Hepatocyte (in vitro differentiated cells): Measurements from ENCODE around the gene PDZD11. TPM values are rescaled to one million over a fixed set of nuclear protein-coding genes. Genes with fewer than 3 reads are reported as not detected.

Experiments
- DNase-seq: peaks from one replicate; pipeline ENCODE4 v3.0.0-alpha.2; 2016; ENCODE audit warnings: low spot score
- H2AFZ ChIP-seq: fragments of 200-600 bp; sonication (generic); 2 replicates; pipeline ENCODE4 v1.6.0; 2016; ENCODE audit warnings: antibody characterized with exemption, mild to moderate bottlenecking
- H3K27ac ChIP-seq: fragments of 200-600 bp; sonication (generic); 2 replicates; pipeline ENCODE4 v1.5.1; 2016; ENCODE audit warnings: mild to moderate bottlenecking
- H3K27me3 ChIP-seq: fragments of 200-600 bp; sonication (generic); 2 replicates; pipeline ENCODE4 v1.6.1; 2016
- H3K36me3 ChIP-seq: fragments of 200-600 bp; sonication (generic); replicated peaks from 2 replicates; pipeline ENCODE4 v1.5.1; 2016; ENCODE audit warnings: low read depth; ENCODE audit not compliant: insufficient read depth
- H3K4me1 ChIP-seq: fragments of 200-600 bp; sonication (generic); 2 replicates; pipeline ENCODE4 v1.5.1; 2016; ENCODE audit warnings: mild to moderate bottlenecking, moderate library complexity; ENCODE audit not compliant: insufficient read depth
- H3K4me2 ChIP-seq: fragments of 200-600 bp; sonication (generic); 2 replicates; pipeline ENCODE4 v1.6.0; 2016
- H3K4me3 ChIP-seq: fragments of 200-600 bp; sonication (generic); 2 replicates; pipeline ENCODE4 v1.5.1; 2016; ENCODE audit warnings: mild to moderate bottlenecking
- H3K79me2 ChIP-seq: fragments of 200-600 bp; sonication (generic); 2 replicates; pipeline ENCODE4 v1.6.0; 2017; ENCODE audit warnings: mild to moderate bottlenecking
- H3K9me2 ChIP-seq: fragments of 200-600 bp; sonication (generic); replicated peaks from 2 replicates; pipeline ENCODE4 v1.6.0; 2017; ENCODE audit warnings: mild to moderate bottlenecking; ENCODE audit not compliant: insufficient read depth
- H3K9me3 ChIP-seq: fragments of 200-600 bp; sonication (generic); 2 replicates; pipeline ENCODE4 v1.5.1; 2016; ENCODE audit warnings: low read depth, mild to moderate bottlenecking
- H4K20me1 ChIP-seq: fragments of 200-600 bp; sonication (generic); 2 replicates; pipeline ENCODE4 v1.6.0; 2016; ENCODE audit warnings: mild to moderate bottlenecking; ENCODE audit not compliant: insufficient read depth, poor library complexity, severe bottlenecking
- EZH2 ChIP-seq: fragments of 200-600 bp; sonication (generic); IDR thresholded peaks from 2 replicates; pipeline ENCODE4 v1.6.1; 2016; ENCODE audit warnings: antibody characterized with exemption, mild to moderate bottlenecking, borderline replicate concordance
- EZH2phosphoT487 ChIP-seq: fragments of 200-600 bp; sonication (generic); IDR thresholded peaks from one replicate; pipeline ENCODE4 v1.6.1; 2018; ENCODE audit warnings: antibody characterized with exemption, mild to moderate bottlenecking, low read depth, moderate library complexity; ENCODE audit not compliant: unreplicated experiment, severe bottlenecking
- WGBS: methylation state at CpG from one replicate; pipeline ENCODE4 v1.1.6; 2016; ENCODE audit warnings: low lambda C conversion rate; ENCODE audit errors: missing lambda C conversion rate; 5-methylcytosine and 5-hydroxymethylcytosine counted together
- polyA plus RNA-seq: library from polyadenylated mRNA; unstranded; fragments of >200 nt; fragmentation: Nextera tagmentation; extraction: Ambion mirVana; gene quantifications from 2 replicates; pipeline ENCODE4 v1.2.1, GENCODE V29; 2016
- total RNA-seq: library from RNA; depleted of rRNA; stranded (reverse); fragments of >200 nt; gene quantifications from 2 replicates; pipeline ENCODE4 v1.2.3, GENCODE V29; 2014
- TF ChIP-seq, protein P1 (sequence below): fragments of 200-600 bp; sonication (generic); IDR thresholded peaks from 2 replicates; pipeline ENCODE4 v1.5.1; 2016; ENCODE audit warnings: antibody characterized with exemption, mild to moderate bottlenecking; ENCODE audit not compliant: poor library complexity

The PDZD11 gene
- total and polyA plus RNA-seq, 2 experiments from 2014 or later: 38.8 to 52.5 TPM

GRCh38 chrX:70322784-70323183 is 33.1 kb upstream of the PDZD11 start:
- Histone ChIP-seq H3K9me2 (no peaks in the 10 kb centered on the region), H3K79me2 (no peaks in the 10 kb centered on the region), H3K4me2 (no peak overlapping the region), H3K9me3 (no peaks in the 10 kb centered on the region), H3K27me3 (no peaks in the 10 kb centered on the region), H3K36me3 (no peaks in the 10 kb centered on the region), H2AFZ (no peak overlapping the region), H3K4me3 (no peak overlapping the region), H4K20me1 (no peaks in the 10 kb centered on the region), H3K27ac (no peak overlapping the region), H3K4me1 (no peaks in the 10 kb centered on the region)
- no peak for DNase-seq
- 84% methylated on average over 4 of the region's 4 CpGs for WGBS
- TF ChIP-seq, protein P1, sequence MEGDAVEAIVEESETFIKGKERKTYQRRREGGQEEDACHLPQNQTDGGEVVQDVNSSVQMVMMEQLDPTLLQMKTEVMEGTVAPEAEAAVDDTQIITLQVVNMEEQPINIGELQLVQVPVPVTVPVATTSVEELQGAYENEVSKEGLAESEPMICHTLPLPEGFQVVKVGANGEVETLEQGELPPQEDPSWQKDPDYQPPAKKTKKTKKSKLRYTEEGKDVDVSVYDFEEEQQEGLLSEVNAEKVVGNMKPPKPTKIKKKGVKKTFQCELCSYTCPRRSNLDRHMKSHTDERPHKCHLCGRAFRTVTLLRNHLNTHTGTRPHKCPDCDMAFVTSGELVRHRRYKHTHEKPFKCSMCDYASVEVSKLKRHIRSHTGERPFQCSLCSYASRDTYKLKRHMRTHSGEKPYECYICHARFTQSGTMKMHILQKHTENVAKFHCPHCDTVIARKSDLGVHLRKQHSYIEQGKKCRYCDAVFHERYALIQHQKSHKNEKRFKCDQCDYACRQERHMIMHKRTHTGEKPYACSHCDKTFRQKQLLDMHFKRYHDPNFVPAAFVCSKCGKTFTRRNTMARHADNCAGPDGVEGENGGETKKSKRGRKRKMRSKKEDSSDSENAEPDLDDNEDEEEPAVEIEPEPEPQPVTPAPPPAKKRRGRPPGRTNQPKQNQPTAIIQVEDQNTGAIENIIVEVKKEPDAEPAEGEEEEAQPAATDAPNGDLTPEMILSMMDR: no peak
- no peak for TF ChIP-seq EZH2
- TF ChIP-seq EZH2phosphoT487: no peak

GRCh38 chrX:70313503-70313902 is 23.8 kb upstream of the PDZD11 start:
- no peak overlapping the region for H3K4me3 ChIP-seq
- TF ChIP-seq EZH2phosphoT487 (no peak), EZH2 (no peak)
- TF ChIP-seq, protein P1: no peak
- H4K20me1 ChIP-seq: no peaks in the 10 kb centered on the region
- no peak overlapping the region for H3K27ac ChIP-seq
- DNase-seq: no peak
- no peak overlapping the region for H3K4me2 ChIP-seq
- H3K27me3 ChIP-seq: no peaks in the 10 kb centered on the region
- no peaks in the 10 kb centered on the region for H3K79me2 ChIP-seq
- no peaks in the 10 kb centered on the region for H3K9me2 ChIP-seq
- 72% methylated on average over 1 of the region's 1 CpG for WGBS
- no peaks in the 10 kb centered on the region for H3K4me1 ChIP-seq
- H3K9me3 ChIP-seq: no peaks in the 10 kb centered on the region
- no peaks in the 10 kb centered on the region for H3K36me3 ChIP-seq
- H2AFZ ChIP-seq: no peak overlapping the region

GRCh38 chrX:70301716-70302115 is 12.0 kb upstream of the PDZD11 start:
- H3K4me2 ChIP-seq: no peak overlapping the region

More at GRCh38 chrX:70301716-70302115, 12.0 kb upstream of the PDZD11 start:
- Histone ChIP-seq H3K9me3 (no peaks in the 10 kb centered on the region), H3K79me2 (no peaks in the 10 kb centered on the region), H3K36me3 (no peaks in the 10 kb centered on the region), H3K4me1 (no peaks in the 10 kb centered on the region), H3K27ac (no peak overlapping the region), H3K4me3 (no peak overlapping the region), H3K9me2 (no peaks in the 10 kb centered on the region), H3K27me3 (no peaks in the 10 kb centered on the region), H4K20me1 (no peaks in the 10 kb centered on the region), H2AFZ (no peak overlapping the region)
- no peak for DNase-seq
- TF ChIP-seq EZH2phosphoT487 (no peak), EZH2 (no peak)
- TF ChIP-seq, protein P1: no peak
- 86% methylated on average over 3 of the region's 3 CpGs for WGBS
